Trophoblast cell (in vitro differentiated cells and primary cell): ENCODE data around the gene GNG5.

ENCODE experiments used
- DNase-seq, 2 donors: peaks; one replicate each; pipeline ENCODE4 v3.0.0-alpha.2; 2016
- H2AFZ ChIP-seq: 2 replicates; pipeline ENCODE4 v1.6.1; 2013; ENCODE audit warnings: low read length, moderate library complexity, mild to moderate bottlenecking; ENCODE audit not compliant: insufficient read depth, poor library complexity
- H2AK5ac ChIP-seq: 2 replicates; pipeline ENCODE4 v1.6.1; 2013; ENCODE audit warnings: mild to moderate bottlenecking, low read length
- H2BK120ac ChIP-seq: 2 replicates; pipeline ENCODE4 v1.6.1; 2013; ENCODE audit warnings: low read length, mild to moderate bottlenecking, moderate library complexity; ENCODE audit not compliant: insufficient read depth, poor library complexity
- H2BK12ac ChIP-seq: 2 replicates; pipeline ENCODE4 v1.6.1; 2013; ENCODE audit warnings: mild to moderate bottlenecking, low read length, moderate library complexity
- H2BK5ac ChIP-seq: 2 replicates; pipeline ENCODE4 v1.6.1; 2013; ENCODE audit warnings: low read length, low read depth, moderate library complexity, mild to moderate bottlenecking; ENCODE audit not compliant: poor library complexity
- H3K14ac ChIP-seq: 2 replicates; pipeline ENCODE4 v1.6.1; 2013; ENCODE audit warnings: mild to moderate bottlenecking, low read length
- H3K18ac ChIP-seq: 2 replicates; pipeline ENCODE4 v1.6.1; 2013; ENCODE audit warnings: mild to moderate bottlenecking, low read length
- H3K23ac ChIP-seq: 2 replicates; pipeline ENCODE4 v1.6.1; 2013; ENCODE audit warnings: low read length
- H3K27ac ChIP-seq: 2 replicates; pipeline ENCODE4 v1.5.1; 2013; ENCODE audit warnings: low read depth, mild to moderate bottlenecking, inconsistent platforms, low read length, moderate library complexity
- H3K27me3 ChIP-seq: 2 replicates; pipeline ENCODE4 v1.6.1; 2013; ENCODE audit warnings: inconsistent platforms, mild to moderate bottlenecking, low read length, moderate library complexity; ENCODE audit not compliant: insufficient read depth
- H3K36me3 ChIP-seq, 2 experiments: 1 replicate in 1 of 2; 2 replicates in 1 of 2; pipeline ENCODE4 v1.6.1; 2013; ENCODE audit warnings: low read length in 2 of 2, mild to moderate bottlenecking in 2 of 2, moderate library complexity in 1 of 2; ENCODE audit not compliant: insufficient read depth in 2 of 2, control insufficient read depth in 1 of 2
- H3K4ac ChIP-seq: 2 replicates; pipeline ENCODE4 v1.6.1; 2013; ENCODE audit warnings: low read depth, mild to moderate bottlenecking, low read length, moderate library complexity
- H3K4me1 ChIP-seq, 2 experiments: 1 replicate in 1 of 2; 2 replicates in 1 of 2; pipeline ENCODE4 v1.6.1; 2013; ENCODE audit warnings: low read length in 2 of 2, mild to moderate bottlenecking in 2 of 2, moderate library complexity in 1 of 2; ENCODE audit not compliant: insufficient read depth in 2 of 2, control insufficient read depth in 1 of 2
- H3K4me2 ChIP-seq: 2 replicates; pipeline ENCODE4 v1.6.1; 2013; ENCODE audit warnings: inconsistent platforms, mild to moderate bottlenecking, low read length, moderate library complexity
- H3K4me3 ChIP-seq: 2 replicates; pipeline ENCODE4 v1.5.1; 2013; ENCODE audit warnings: mild to moderate bottlenecking, low read depth, low read length, inconsistent platforms
- H3K79me1 ChIP-seq: one replicate; pipeline ENCODE4 v1.6.1; 2013; ENCODE audit warnings: low read length
- H3K79me2 ChIP-seq: 2 replicates; pipeline ENCODE4 v1.6.1; 2013; ENCODE audit warnings: low read length, mild to moderate bottlenecking; ENCODE audit not compliant: control insufficient read depth, insufficient read depth, poor library complexity
- H3K9ac ChIP-seq: 2 replicates; pipeline ENCODE4 v1.6.1; 2013; ENCODE audit warnings: mild to moderate bottlenecking, low read length
- H3K9me3 ChIP-seq: 2 replicates; pipeline ENCODE4 v1.6.1; 2013; ENCODE audit warnings: low read depth, mild to moderate bottlenecking, control low read depth, inconsistent platforms, low read length; ENCODE audit not compliant: insufficient read depth
- H4K12ac ChIP-seq: 2 replicates; pipeline ENCODE4 v1.6.1; 2013; ENCODE audit warnings: low read depth, mild to moderate bottlenecking, low read length, moderate library complexity
- H4K8ac ChIP-seq: 2 replicates; pipeline ENCODE4 v1.6.1; 2013; ENCODE audit warnings: low read depth, mild to moderate bottlenecking, low read length, moderate library complexity
- H4K91ac ChIP-seq: one replicate; pipeline ENCODE4 v1.6.1; 2013; ENCODE audit warnings: low read depth, mild to moderate bottlenecking, low read length, moderate library complexity
- whole genome bisulfite sequencing: extraction: QIAGEN DNeasy Blood & Tissue Kit; methylation state at CpG from one replicate; pipeline ENCODE4 v1.1.7; 2013; ENCODE audit warnings: missing lambda C conversion rate; ENCODE audit not compliant: insufficient read length, insufficient coverage; ENCODE audit errors: extremely low coverage; 5-methylcytosine and 5-hydroxymethylcytosine counted together

The GNG5 gene

GRCh38 chr1:84489766-84490165, 16.6 kb downstream of the GNG5 start:
- no CpG with 5 or more reads among the region's 2 CpGs for WGBS
- H2BK120ac ChIP-seq, result no peak overlapping the region
- H3K14ac ChIP-seq, result no peak overlapping the region
- no peak overlapping the region for H3K27ac ChIP-seq
- H3K4ac ChIP-seq, result no peak overlapping the region
- no peak overlapping the region for H3K18ac ChIP-seq
- H3K9ac ChIP-seq, result no peak overlapping the region
- H4K12ac ChIP-seq, result no peak overlapping the region
- H2BK12ac ChIP-seq, result no peak overlapping the region
- no peak overlapping the region for H3K4me3 ChIP-seq
- no peak overlapping the region for H3K4me2 ChIP-seq
- no peak overlapping the region for H3K23ac ChIP-seq
- H3K36me3 ChIP-seq, result peaks cover 7 to 11% of the 10 kb centered on the region in 2 experiments
- no peak overlapping the region for H2AFZ ChIP-seq
- no peaks in the 10 kb centered on the region for H3K79me2 ChIP-seq
- no peak overlapping the region for H2BK5ac ChIP-seq
- no peak overlapping the region for H4K8ac ChIP-seq
- no peaks in the 10 kb centered on the region for H3K27me3 ChIP-seq
- H4K91ac ChIP-seq, result no peak overlapping the region
- no peaks in the 10 kb centered on the region for H3K79me1 ChIP-seq
- DNase-seq, result peak; percentile 19 to 70
- H2AK5ac ChIP-seq, result no peak overlapping the region
- no peaks in the 10 kb centered on the region for H3K4me1 ChIP-seq
- no peaks in the 10 kb centered on the region for H3K9me3 ChIP-seq

GRCh38 chr1:84488107-84488506, 18.3 kb downstream of the GNG5 start:
- WGBS, result no CpG with 5 or more reads among the region's 3 CpGs
- no peak overlapping the region for H3K14ac ChIP-seq

GRCh38 chr1:84481317-84481716, 25.1 kb downstream of the GNG5 start:
- Histone ChIP-seq H3K4me3 (no peak overlapping the region), H3K14ac (no peak overlapping the region)
- no peak for DNase-seq

More at GRCh38 chr1:84488107-84488506, 18.3 kb downstream of the GNG5 start:
- no peak overlapping the region for H4K12ac ChIP-seq
- H3K36me3 ChIP-seq, result peaks cover 6 to 14% of the 10 kb centered on the region in 2 experiments
- no peak overlapping the region for H3K23ac ChIP-seq
- no peak overlapping the region for H2AFZ ChIP-seq
- no peak overlapping the region for H4K91ac ChIP-seq
- no peaks in the 10 kb centered on the region for H3K9me3 ChIP-seq
- H3K79me2 ChIP-seq, result no peaks in the 10 kb centered on the region
- no peak overlapping the region for H3K18ac ChIP-seq
- H3K27ac ChIP-seq, result no peak overlapping the region
- H2BK120ac ChIP-seq, result no peak overlapping the region
- H3K4me2 ChIP-seq, result no peak overlapping the region
- no peak overlapping the region for H2BK12ac ChIP-seq
- H2AK5ac ChIP-seq, result no peak overlapping the region
- no peak overlapping the region for H3K9ac ChIP-seq
- no peak overlapping the region for H2BK5ac ChIP-seq
- no peak overlapping the region for H3K4ac ChIP-seq
- H4K8ac ChIP-seq, result no peak overlapping the region
- H3K79me1 ChIP-seq, result no peaks in the 10 kb centered on the region
- no peak for DNase-seq
- no peaks in the 10 kb centered on the region for H3K4me1 ChIP-seq
- no peak overlapping the region for H3K4me3 ChIP-seq
- no peaks in the 10 kb centered on the region for H3K27me3 ChIP-seq

GRCh38 chr1:84480650-84481049, 25.7 kb downstream of the GNG5 start:
- no peak overlapping the region for H3K23ac ChIP-seq
- H4K8ac ChIP-seq, result no peak overlapping the region
- H3K36me3 ChIP-seq, result peaks cover 5 to 9% of the 10 kb centered on the region in 2 experiments
- no peak overlapping the region for H3K4me2 ChIP-seq
- no peak overlapping the region for H3K18ac ChIP-seq
- H2BK12ac ChIP-seq, result no peak overlapping the region
- no peak overlapping the region for H3K9ac ChIP-seq
- peaks cover 0 to 2% of the 10 kb centered on the region in 2 experiments for H3K4me1 ChIP-seq
- no peak overlapping the region for H3K4me3 ChIP-seq
- H3K79me1 ChIP-seq, result peaks cover 5% of the 10 kb centered on the region
- H3K79me2 ChIP-seq, result peaks cover 4% of the 10 kb centered on the region
- no peak overlapping the region for H3K27ac ChIP-seq
- H3K27me3 ChIP-seq, result no peaks in the 10 kb centered on the region
- H2BK5ac ChIP-seq, result no peak overlapping the region
- no peak overlapping the region for H2BK120ac ChIP-seq
- H3K9me3 ChIP-seq, result peaks cover 2% of the 10 kb centered on the region
- no CpG with 5 or more reads among the region's 4 CpGs for WGBS
- no peak for DNase-seq
- H4K91ac ChIP-seq, result no peak overlapping the region
- H3K4ac ChIP-seq, result no peak overlapping the region
- H4K12ac ChIP-seq, result no peak overlapping the region
- no peak overlapping the region for H2AK5ac ChIP-seq
- H3K14ac ChIP-seq, result no peak overlapping the region
- no peak overlapping the region for H2AFZ ChIP-seq

More at GRCh38 chr1:84481317-84481716, 25.1 kb downstream of the GNG5 start:
- no peak overlapping the region for H3K18ac ChIP-seq
- peak overlapping the region; percentile 45 for H3K9ac ChIP-seq
- H2AK5ac ChIP-seq, result no peak overlapping the region
- H2AFZ ChIP-seq, result no peak overlapping the region
- WGBS, result no CpG with 5 or more reads among the region's 2 CpGs
- no peaks in the 10 kb centered on the region for H3K27me3 ChIP-seq
- peaks cover 0 to 2% of the 10 kb centered on the region in 2 experiments for H3K4me1 ChIP-seq
- no peak overlapping the region for H2BK12ac ChIP-seq
- no peak overlapping the region for H4K91ac ChIP-seq
- H4K8ac ChIP-seq, result no peak overlapping the region
- peaks cover 2% of the 10 kb centered on the region for H3K9me3 ChIP-seq
- no peak overlapping the region for H3K4ac ChIP-seq
- no peak overlapping the region for H2BK120ac ChIP-seq
- H3K79me1 ChIP-seq, result peaks cover 5% of the 10 kb centered on the region
- peaks cover 4% of the 10 kb centered on the region for H3K79me2 ChIP-seq
- peak overlapping the region; percentile 10 for H3K4me2 ChIP-seq
- H3K36me3 ChIP-seq, result peaks cover 5 to 9% of the 10 kb centered on the region in 2 experiments
- no peak overlapping the region for H3K27ac ChIP-seq
- H3K23ac ChIP-seq, result no peak overlapping the region
- no peak overlapping the region for H2BK5ac ChIP-seq
- H4K12ac ChIP-seq, result no peak overlapping the region
